ENCODE results near the gene RNU1-2.

DNA sequence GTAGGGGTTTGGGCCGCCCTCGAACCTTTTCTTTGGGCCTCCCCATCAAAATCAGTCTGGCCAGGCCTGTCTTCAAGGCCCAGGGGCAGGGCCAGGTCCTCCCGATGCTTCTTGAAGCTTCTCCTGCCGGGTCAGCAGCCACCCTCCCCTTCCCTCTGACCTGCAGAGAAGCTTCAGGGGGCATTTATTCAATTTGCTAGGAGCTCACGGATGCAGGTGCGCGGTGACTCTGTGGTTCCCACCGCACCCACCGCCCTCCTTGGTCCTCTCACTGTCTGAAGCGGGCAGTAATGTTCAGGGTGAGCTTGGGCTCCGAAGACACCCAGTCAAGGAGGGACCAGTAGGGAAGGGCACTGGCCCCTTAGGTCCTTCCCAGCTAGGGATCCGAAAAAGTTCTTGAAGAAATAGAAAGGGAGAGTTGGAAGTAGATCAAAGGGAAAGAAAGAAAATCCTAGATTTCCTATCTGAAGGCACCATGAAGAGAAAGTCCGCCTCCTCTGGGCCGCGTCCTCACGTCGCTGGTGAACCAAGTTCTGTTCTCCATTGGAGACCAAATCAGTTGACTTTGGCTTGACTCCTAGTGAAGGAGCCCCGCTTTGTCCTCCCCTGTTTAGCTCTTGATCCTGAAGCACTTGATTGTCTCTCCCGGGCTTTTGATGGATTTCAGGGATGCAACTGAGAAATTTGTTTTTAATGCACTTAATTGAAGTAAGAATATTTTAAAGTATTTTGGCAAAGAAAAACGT is 8.7 kb upstream of the RNU1-2 start:
- TF ChIP-seq CTCF (IDR thresholded peaks at IDR 0.05) (no peak), POLR2A (IDR thresholded peaks at IDR 0.05) (no peak), EP300 (IDR thresholded peaks at IDR 0.05) (no peak)
